GM12874 (cell line): ENCODE data around the gene NLGN2.

Experiments
- CTCF ChIP-seq: IDR thresholded peaks from 2 replicates; pipeline ENCODE4 v1.5.1; 2011; ENCODE audit warnings: low read depth, mild to moderate bottlenecking, control low read depth, low read length, moderate library complexity; ENCODE audit not compliant: insufficient read depth

NLGN2 gene

GRCh38 chr17:7374353-7374752 is 33.3 kb upstream of the NLGN2 start:
- TF ChIP-seq CTCF, result no peak

GRCh38 chr17:7379134-7379533 is 28.5 kb upstream of the NLGN2 start:
- TF ChIP-seq CTCF, result no peak

- no peak for TF ChIP-seq CTCF
These were observed 27.3 kb upstream of the NLGN2 start for GRCh38 chr17:7380321-7380720.

- no peak for TF ChIP-seq CTCF
These were observed 26.6 kb upstream of the NLGN2 start, which contains the start of gene TNK1 for GRCh38 chr17:7380855-7381683. Gene TNK1 (plus strand): TSS chr17:7381089. CDS start chr17:7382927, 1,838 bp downstream.

GRCh38 chr17:7382901-7383300 is 24.7 kb upstream of the NLGN2 start:
- TF ChIP-seq CTCF, result no peak

GRCh38 chr17:7383371-7383741 is 24.3 kb upstream of the NLGN2 start:
- TF ChIP-seq CTCF, result no peak

- no peak for TF ChIP-seq CTCF
These were observed 23.7 kb upstream of the NLGN2 start for GRCh38 chr17:7383742-7384488.
